GM21390 (cell line): ENCODE results near the gene HEATR9.
"Not testable (repeated sequence)": the region's sequence is repeated elsewhere in the genome, so short reads cannot be mapped to it uniquely, and the experiment has no call there.

ENCODE experiments used
- ATAC-seq: cut with Tn5 transposase; IDR thresholded peaks from one replicate; pipeline ENCODE4 v1.9.1; 2021; ENCODE audit not compliant: unreplicated experiment

HEATR9 gene

GRCh38 chr17:35868737-35869136, at the start of gene HEATR9:
Gene HEATR9 (minus strand): TSS chr17:35868891. CDS start chr17:35868742, 149 bp downstream.
- no peak for ATAC-seq

GRCh38 chr17:35917519-35918213, 49.0 kb upstream of the HEATR9 start:
- no peak for ATAC-seq

- no peak for ATAC-seq
Measured at GRCh38 chr17:35915153-35915964, 46.7 kb upstream of the HEATR9 start.

- ATAC-seq, result no peak
Measured at GRCh38 chr17:35914354-35914753, 45.7 kb upstream of the HEATR9 start.

GRCh38 chr17:35913609-35914008, 44.9 kb upstream of the HEATR9 start:
- ATAC-seq, result no peak

- ATAC-seq, result no peak
Measured at GRCh38 chr17:35912942-35913341, 44.3 kb upstream of the HEATR9 start.

GRCh38 chr17:35912339-35912912, 43.7 kb upstream of the HEATR9 start:
- ATAC-seq, result no peak

- ATAC-seq, result no peak
Measured at GRCh38 chr17:35909408-35909807, 40.7 kb upstream of the HEATR9 start.

- ATAC-seq, result no peak
Measured at GRCh38 chr17:35907691-35908090, 39.0 kb upstream of the HEATR9 start.

- no peak for ATAC-seq
Measured at GRCh38 chr17:35906926-35907637, 38.4 kb upstream of the HEATR9 start.

GRCh38 chr17:35906191-35906925, 37.7 kb upstream of the HEATR9 start:
- ATAC-seq, result no peak

GRCh38 chr17:35903451-35903850, 34.8 kb upstream of the HEATR9 start:
- ATAC-seq, result no peak

GRCh38 chr17:35901631-35902175, 33.0 kb upstream of the HEATR9 start:
- ATAC-seq, result no peak

GRCh38 chr17:35900708-35901480, 32.2 kb upstream of the HEATR9 start:
- no peak for ATAC-seq

- ATAC-seq, result no peak
Measured at GRCh38 chr17:35900280-35900679, 31.6 kb upstream of the HEATR9 start.

GRCh38 chr17:35898283-35899070, 29.8 kb upstream of the HEATR9 start:
- ATAC-seq, result no peak

GRCh38 chr17:35897772-35898171, 29.1 kb upstream of the HEATR9 start:
- ATAC-seq, result not testable (repeated sequence)

GRCh38 chr17:35895636-35896587, 27.2 kb upstream of the HEATR9 start:
- ATAC-seq, result no peak
